ENCODE measurements around the gene TSPAN33.
"Not testable (repeated sequence)": the region's sequence is repeated elsewhere in the genome, so short reads cannot be mapped to it uniquely, and the experiment has no call there.

The TSPAN33 gene

GRCh38 chr7:129110258-129110981 lies 34.1 kb upstream of the TSPAN33 start:
- H3K9ac ChIP-seq (ENCODE audit: insufficient read length): peak overlapping the region; percentile 44
- H3K36me3 ChIP-seq (ENCODE audit: insufficient read depth, low read length): no peaks in the 10 kb centered on the region
- TF ChIP-seq EZH2 (IDR thresholded peaks at IDR 0.05) (no peak), FOXP2 (optimal IDR thresholded peaks at IDR 0.05; ENCODE audit: control extremely low read depth, extremely low read length, insufficient read depth) (no peak), POLR2AphosphoS5 (IDR thresholded peaks at IDR 0.05; ENCODE audit: borderline replicate concordance, low read depth, low read length) (no peak)
- H3K4me3 ChIP-seq: peak overlapping the region; percentile 20; the same call in 1 of the 2 replicates
- no peaks in the 10 kb centered on the region for H3K9me3 ChIP-seq (ENCODE audit: low read depth, low read length)
- peak; percentile 45 for DNase-seq (ENCODE audit: low read depth, low spot score)
- peak overlapping the region; percentile 93 for H3K27ac ChIP-seq

- no peaks in the 10 kb centered on the region for H3K36me3 ChIP-seq (ENCODE audit: insufficient read depth, low read length)
- H3K9me3 ChIP-seq (ENCODE audit: low read depth, low read length): no peaks in the 10 kb centered on the region
- peak overlapping the region; percentile 93 for H3K27ac ChIP-seq
- TF ChIP-seq EZH2 (IDR thresholded peaks at IDR 0.05): no peak
- TF ChIP-seq FOXP2 (optimal IDR thresholded peaks at IDR 0.05; ENCODE audit: control extremely low read depth, extremely low read length, insufficient read depth): no peak
- no peak for TF ChIP-seq POLR2AphosphoS5 (IDR thresholded peaks at IDR 0.05; ENCODE audit: borderline replicate concordance, low read depth, low read length)
- H3K9ac ChIP-seq (ENCODE audit: insufficient read length): peak overlapping the region; percentile 44
- DNase-seq (ENCODE audit: low read depth, low spot score): no peak
- no peak overlapping the region for H3K4me3 ChIP-seq
Measured at GRCh38 chr7:129110982-129111376, 33.5 kb upstream of the TSPAN33 start.

- peak; percentile 59 for DNase-seq (ENCODE audit: low read depth, low spot score)
- H3K36me3 ChIP-seq (ENCODE audit: insufficient read depth, low read length): no peaks in the 10 kb centered on the region
- TF ChIP-seq FOXP2 (optimal IDR thresholded peaks at IDR 0.05; ENCODE audit: control extremely low read depth, extremely low read length, insufficient read depth) (no peak), POLR2AphosphoS5 (IDR thresholded peaks at IDR 0.05; ENCODE audit: borderline replicate concordance, low read depth, low read length) (no peak), EZH2 (IDR thresholded peaks at IDR 0.05) (no peak)
Measured at GRCh38 chr7:129115676-129116075, 28.8 kb upstream of the TSPAN33 start.

GRCh38 chr7:129118182-129118581 lies 26.3 kb upstream of the TSPAN33 start:
- Histone ChIP-seq H3K27ac (no peak overlapping the region), H3K4me3 (no peak overlapping the region), H3K36me3 (ENCODE audit: insufficient read depth, low read length) (no peaks in the 10 kb centered on the region), H3K9ac (ENCODE audit: insufficient read length) (no peak overlapping the region), H3K9me3 (ENCODE audit: low read depth, low read length) (peaks cover 3% of the 10 kb centered on the region; the same call in 1 of the 2 replicates)
- DNase-seq (ENCODE audit: low read depth, low spot score): no peak
- TF ChIP-seq FOXP2 (optimal IDR thresholded peaks at IDR 0.05; ENCODE audit: control extremely low read depth, extremely low read length, insufficient read depth) (no peak), EZH2 (IDR thresholded peaks at IDR 0.05) (no peak), POLR2AphosphoS5 (IDR thresholded peaks at IDR 0.05; ENCODE audit: borderline replicate concordance, low read depth, low read length) (no peak)

More at GRCh38 chr7:129115676-129116075, 28.8 kb upstream of the TSPAN33 start:
- Histone ChIP-seq H3K9me3 (ENCODE audit: low read depth, low read length) (peaks cover 3% of the 10 kb centered on the region; the same call in 1 of the 2 replicates), H3K4me3 (no peak overlapping the region), H3K27ac (no peak overlapping the region), H3K9ac (ENCODE audit: insufficient read length) (no peak overlapping the region)

- Histone ChIP-seq H3K9me3 (ENCODE audit: low read depth, low read length) (peaks cover 3% of the 10 kb centered on the region; the same call in 1 of the 2 replicates), H3K36me3 (ENCODE audit: insufficient read depth, low read length) (no peaks in the 10 kb centered on the region), H3K4me3 (no peak overlapping the region), H3K27ac (no peak overlapping the region), H3K9ac (ENCODE audit: insufficient read length) (no peak overlapping the region)
- no peak for DNase-seq (ENCODE audit: low read depth, low spot score)
- TF ChIP-seq EZH2 (IDR thresholded peaks at IDR 0.05) (no peak), FOXP2 (optimal IDR thresholded peaks at IDR 0.05; ENCODE audit: control extremely low read depth, extremely low read length, insufficient read depth) (no peak), POLR2AphosphoS5 (IDR thresholded peaks at IDR 0.05; ENCODE audit: borderline replicate concordance, low read depth, low read length) (no peak)
Measured at GRCh38 chr7:129118976-129119375, 25.5 kb upstream of the TSPAN33 start.

DNA sequence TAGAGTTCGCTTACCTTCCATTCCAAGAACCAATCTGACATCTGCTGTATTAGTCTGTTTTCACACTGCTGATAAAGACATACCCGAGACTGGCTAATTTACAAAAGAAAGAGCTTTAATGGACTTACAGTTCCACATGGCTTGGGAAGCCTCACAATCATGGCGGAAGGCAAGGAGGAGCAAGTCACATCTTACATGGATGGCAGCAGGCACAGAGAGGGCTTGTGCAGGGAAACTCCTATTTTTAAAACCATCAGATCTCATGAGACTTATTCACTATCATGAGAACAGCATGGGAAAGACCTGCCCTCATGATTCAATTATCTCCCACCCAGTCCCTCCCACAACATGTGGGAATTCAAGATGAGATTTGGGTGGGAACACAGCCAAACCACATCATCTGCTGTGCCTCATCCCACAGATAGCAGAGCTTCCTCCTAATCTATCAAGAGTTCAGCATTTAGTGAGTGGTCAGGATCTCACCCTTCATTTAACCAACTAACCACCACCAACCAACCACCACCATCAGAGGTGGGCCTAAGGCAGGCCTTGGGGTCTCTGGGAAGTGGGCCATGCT lies 22.9 kb upstream of the TSPAN33 start:
- H3K9ac ChIP-seq (ENCODE audit: insufficient read length); H3K27ac ChIP-seq; H3K36me3 ChIP-seq (ENCODE audit: insufficient read depth, low read length); H3K4me3 ChIP-seq; H3K9me3 ChIP-seq (ENCODE audit: low read depth, low read length); DNase-seq (ENCODE audit: low read depth, low spot score): not testable (repeated sequence)

- no peak overlapping the region for H3K27ac ChIP-seq
Measured at GRCh38 chr7:129122078-129122750, 22.3 kb upstream of the TSPAN33 start.

DNA sequence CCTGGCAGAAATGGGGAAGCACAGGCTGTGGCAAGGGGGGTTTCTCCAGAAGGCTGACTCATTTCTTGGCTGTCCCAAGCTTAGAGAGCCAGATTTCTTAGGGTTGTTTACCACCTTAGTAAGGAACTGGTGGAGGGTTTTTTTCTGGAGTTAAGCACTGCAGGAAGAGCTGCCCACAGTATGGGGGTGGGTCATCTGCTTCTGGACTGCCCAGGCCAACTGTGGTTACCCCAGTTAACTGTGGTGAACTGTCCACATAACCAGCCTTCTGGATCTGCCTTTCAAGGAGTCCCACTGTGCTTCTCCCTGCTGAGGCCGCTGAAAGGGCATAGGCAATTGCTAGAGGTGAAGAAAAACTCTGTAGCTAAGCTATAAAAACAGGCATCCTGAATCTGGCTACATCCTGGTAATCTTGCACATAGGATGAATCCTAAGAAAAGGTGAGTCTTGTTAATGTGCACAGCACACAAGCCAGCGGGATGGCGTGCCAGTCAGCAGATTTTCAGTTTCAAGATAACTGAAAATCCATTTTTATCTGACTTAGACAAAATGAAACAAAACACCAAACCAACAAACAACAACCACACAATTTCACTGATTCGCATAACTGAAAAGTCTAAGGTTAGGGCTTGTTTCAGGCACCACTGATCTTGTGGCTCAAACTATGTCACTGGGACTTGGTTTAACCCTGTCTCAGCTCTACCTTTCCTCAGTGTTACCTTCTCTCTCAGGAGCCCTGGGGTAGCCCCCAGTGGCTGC lies 21.6 kb upstream of the TSPAN33 start:
- no peak for DNase-seq (ENCODE audit: low read depth, low spot score)
- no peaks in the 10 kb centered on the region for H3K36me3 ChIP-seq (ENCODE audit: insufficient read depth, low read length)
- H3K4me3 ChIP-seq: no peak overlapping the region
- H3K27ac ChIP-seq: no peak overlapping the region
- H3K9me3 ChIP-seq (ENCODE audit: low read depth, low read length): peaks cover 3% of the 10 kb centered on the region; the same call in 1 of the 2 replicates
- H3K9ac ChIP-seq (ENCODE audit: insufficient read length): no peak overlapping the region
- TF ChIP-seq EZH2 (IDR thresholded peaks at IDR 0.05) (no peak), FOXP2 (optimal IDR thresholded peaks at IDR 0.05; ENCODE audit: control extremely low read depth, extremely low read length, insufficient read depth) (no peak)

More at GRCh38 chr7:129122078-129122750, 22.3 kb upstream of the TSPAN33 start:
- no peak overlapping the region for H3K9ac ChIP-seq (ENCODE audit: insufficient read length)
- no peak overlapping the region for H3K4me3 ChIP-seq
- H3K9me3 ChIP-seq (ENCODE audit: low read depth, low read length): peaks cover 3% of the 10 kb centered on the region; the same call in 1 of the 2 replicates
- H3K36me3 ChIP-seq (ENCODE audit: insufficient read depth, low read length): no peaks in the 10 kb centered on the region
- no peak for DNase-seq (ENCODE audit: low read depth, low spot score)
- TF ChIP-seq FOXP2 (optimal IDR thresholded peaks at IDR 0.05; ENCODE audit: control extremely low read depth, extremely low read length, insufficient read depth): no peak
- no peak for TF ChIP-seq EZH2 (IDR thresholded peaks at IDR 0.05)
- no peak for TF ChIP-seq POLR2AphosphoS5 (IDR thresholded peaks at IDR 0.05; ENCODE audit: borderline replicate concordance, low read depth, low read length)
